GM18498 (cell line): ENCODE measurements around the gene TDRD1.

Experiments
- ATAC-seq: cut with Tn5 transposase; IDR thresholded peaks from one replicate; pipeline ENCODE4 v1.9.1; 2021; ENCODE audit warnings: mild to moderate bottlenecking, moderate library complexity; ENCODE audit not compliant: unreplicated experiment

The TDRD1 gene

DNA sequence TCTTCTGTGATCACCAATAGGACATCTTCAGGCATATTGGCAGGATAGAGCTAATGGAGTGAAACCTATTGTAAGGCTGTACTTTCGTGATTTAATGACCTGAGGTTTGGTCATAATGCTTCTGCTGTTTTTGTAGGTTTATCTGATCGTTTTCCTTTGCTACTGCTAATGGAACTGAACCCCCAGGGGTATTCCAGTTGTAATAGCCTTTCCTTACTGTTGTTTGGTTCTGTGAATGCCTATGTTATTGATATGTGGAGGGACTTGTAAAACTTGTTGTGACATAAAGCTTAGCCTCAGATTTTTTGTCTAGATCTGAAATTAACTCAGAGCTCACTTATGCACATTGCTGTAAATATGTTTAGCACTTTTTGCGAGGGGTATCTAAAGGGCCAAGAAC lies 49.0 kb downstream of the TDRD1 start:
- ATAC-seq = no peak

DNA sequence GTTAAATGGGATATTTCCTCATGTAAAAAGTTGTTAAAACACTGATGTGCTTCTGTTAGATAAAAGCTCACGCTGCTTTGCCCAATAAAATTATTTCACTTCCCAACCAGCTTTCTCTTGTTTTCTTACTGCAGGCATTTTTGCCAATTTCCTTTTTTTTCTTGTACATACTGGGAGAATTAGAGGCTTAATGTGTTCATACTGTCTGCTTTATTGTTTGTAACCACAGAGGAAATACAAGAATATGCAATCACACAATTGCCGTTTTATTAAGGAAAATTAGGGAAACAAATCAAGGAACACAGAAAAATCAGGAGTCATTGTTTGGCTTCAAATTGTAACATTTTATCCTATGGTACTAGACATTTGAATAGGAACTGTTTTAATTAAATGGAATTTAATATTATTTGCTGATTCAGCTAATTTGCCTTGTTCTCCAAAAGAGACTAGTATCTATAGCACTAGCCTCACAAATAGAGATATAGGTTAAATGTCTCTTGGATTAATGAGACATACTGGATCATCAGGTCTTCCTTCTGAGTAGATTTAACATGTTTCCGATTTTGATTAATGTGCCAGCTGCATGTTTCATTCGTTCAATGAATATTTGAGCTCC lies 53.5 kb downstream of the TDRD1 start:
- ATAC-seq = no peak

DNA sequence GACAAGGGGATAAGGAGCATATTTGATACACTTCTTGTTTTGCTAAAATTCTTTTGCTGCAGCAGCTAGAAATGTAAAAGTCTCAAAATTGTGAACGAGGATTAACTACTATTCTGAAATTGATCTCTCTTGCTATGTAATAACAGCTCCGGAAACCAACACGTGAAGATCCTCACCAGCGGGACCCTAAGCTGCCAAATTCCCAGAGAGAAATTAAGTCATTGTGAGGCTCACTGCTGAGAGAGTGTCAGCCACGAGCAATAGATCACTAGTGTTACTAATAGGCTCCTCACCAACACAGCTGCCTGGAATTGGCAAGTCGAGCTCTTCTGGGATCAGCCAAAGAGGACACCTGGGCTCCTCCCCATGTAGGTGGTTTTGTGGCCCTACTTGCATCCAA lies 54.3 kb downstream of the TDRD1 start:
- ATAC-seq = no peak

DNA sequence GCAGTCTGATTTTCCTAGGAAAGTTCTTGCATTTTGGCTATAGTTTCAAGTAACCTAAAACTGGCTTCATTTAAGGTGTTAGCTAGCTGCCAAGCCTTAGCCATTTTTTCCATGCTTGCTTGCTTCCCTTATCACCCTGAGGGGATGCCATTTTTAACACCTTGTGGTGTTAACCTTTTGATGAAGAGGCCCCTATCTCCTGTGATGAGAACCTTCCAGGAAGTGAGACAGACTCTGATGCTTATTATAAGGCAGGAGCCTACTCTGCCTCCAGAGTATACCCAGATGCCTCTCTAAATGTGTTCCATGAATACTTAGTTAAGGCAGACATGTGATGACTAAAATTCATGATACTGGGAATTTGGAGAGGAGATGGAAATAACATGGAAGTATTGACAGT lies 55.0 kb downstream of the TDRD1 start:
- no peak for ATAC-seq

DNA sequence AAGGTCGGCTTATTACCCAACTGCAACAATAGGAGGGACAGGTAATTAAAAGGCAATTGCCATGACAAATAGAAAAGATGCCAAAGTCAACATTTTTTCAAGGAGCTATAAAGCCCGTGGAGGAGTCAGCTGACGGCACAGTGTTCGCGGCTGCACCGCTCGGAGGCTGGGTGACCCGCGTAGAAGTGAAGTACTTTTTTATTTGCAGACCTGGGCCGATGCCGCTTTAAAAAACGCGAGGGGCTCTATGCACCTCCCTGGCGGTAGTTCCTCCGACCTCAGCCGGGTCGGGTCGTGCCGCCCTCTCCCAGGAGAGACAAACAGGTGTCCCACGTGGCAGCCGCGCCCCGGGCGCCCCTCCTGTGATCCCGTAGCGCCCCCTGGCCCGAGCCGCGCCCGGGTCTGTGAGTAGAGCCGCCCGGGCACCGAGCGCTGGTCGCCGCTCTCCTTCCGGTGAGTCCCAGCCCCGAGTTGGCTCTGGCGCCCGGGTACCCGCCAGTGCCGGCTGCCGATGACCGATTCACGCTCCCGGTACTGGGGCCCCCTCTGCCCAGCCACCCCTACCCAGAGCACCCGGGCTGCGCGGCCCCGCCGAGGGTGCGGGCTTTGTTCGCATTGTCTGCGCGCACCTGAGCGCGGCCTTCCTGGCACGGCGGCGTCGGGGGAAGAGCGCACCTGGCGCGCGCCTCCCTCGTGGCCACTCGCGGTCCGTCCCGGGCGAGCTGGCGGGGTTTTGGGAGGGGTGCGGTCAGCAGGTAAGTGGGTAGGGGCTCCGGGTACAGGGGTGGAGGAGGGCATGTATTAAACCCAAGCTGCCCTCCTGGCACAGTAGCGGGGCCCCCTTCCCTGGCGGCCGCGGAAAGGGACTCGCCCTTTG lies 60.2 kb downstream of the TDRD1 start, which contains the start of gene VWA2:
Gene VWA2 (plus strand): TSS at position 138 of the 877 bp plus-strand sequence. CDS start 9,460 bp downstream, outside the sequence.
- peak; percentile 53 for ATAC-seq

DNA sequence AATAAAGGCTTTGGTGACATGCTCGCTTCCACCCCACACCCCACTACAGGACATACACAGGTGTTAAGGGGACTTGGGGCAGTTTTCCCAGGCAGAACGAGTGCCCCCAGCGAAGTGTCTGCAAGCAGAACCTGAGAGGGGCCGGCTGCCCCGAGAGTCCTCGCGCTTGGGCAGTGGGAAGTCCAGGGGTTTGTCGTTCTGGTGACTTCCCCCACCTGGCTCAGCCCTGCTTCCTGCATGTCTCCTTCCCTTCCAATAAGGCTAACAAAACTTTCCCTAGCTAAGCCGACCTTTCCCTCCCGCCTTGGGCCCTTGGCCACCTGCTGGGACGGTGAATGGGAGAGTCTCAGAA lies 60.8 kb downstream of the TDRD1 start:
- no peak for ATAC-seq

DNA sequence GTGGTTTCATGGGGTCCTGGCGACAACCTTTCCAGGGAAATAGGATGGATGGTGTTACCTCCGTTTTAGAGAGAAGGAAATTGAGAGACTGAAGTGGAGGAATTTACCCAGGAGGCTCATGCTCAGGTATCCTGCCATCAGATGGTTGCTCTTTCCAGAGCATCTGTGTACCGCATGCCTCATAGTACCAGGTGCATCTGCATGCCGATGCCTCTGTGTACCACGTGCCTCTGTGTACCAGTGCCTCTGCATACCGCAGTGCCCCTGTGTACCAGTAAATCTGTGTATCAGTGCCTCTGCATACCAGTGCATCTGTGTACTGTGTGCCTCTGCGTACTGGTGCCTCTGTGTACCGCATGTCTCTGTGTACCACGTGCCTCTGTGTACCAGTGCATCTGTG lies 63.1 kb downstream of the TDRD1 start:
- ATAC-seq = no peak

DNA sequence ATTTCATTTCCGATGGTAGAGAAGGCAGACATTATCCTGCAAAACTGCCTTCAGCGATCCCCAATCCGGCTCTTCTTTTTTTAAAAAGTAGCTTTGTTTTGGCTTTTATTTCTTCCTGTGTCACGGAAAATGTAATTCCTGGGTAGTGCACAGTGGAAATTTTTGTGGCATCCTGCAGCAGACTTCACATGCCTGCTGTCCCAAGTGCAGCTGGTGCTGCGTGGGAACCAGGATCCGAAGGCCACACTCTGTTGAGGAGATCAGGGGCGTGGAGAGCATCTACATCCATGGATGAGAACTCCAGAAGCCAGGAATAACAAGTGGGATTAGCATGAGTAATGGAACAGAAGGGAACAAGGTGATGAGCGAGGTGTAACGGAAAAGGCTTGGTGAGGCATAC lies 64.5 kb downstream of the TDRD1 start:
- no peak for ATAC-seq

DNA sequence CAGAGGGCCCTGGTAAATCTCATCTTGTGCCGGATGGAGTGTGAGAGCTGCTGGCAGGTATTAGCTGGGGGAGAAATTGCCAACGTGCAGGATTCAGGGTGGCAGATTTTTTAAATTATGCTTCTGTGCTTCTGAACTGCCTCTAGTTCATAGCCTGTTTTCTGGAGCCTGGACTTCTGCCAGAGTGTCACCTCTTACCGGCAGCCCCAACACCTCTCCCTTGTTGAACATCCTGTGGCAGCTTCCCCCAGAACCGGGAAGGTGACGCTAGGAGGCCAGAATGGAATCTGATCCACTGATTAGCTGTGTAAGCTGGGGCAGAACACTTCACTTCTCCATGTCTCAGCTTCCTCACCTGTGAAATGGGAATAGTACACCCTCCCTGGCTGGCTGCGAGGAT lies 65.0 kb downstream of the TDRD1 start:
- no peak for ATAC-seq

DNA sequence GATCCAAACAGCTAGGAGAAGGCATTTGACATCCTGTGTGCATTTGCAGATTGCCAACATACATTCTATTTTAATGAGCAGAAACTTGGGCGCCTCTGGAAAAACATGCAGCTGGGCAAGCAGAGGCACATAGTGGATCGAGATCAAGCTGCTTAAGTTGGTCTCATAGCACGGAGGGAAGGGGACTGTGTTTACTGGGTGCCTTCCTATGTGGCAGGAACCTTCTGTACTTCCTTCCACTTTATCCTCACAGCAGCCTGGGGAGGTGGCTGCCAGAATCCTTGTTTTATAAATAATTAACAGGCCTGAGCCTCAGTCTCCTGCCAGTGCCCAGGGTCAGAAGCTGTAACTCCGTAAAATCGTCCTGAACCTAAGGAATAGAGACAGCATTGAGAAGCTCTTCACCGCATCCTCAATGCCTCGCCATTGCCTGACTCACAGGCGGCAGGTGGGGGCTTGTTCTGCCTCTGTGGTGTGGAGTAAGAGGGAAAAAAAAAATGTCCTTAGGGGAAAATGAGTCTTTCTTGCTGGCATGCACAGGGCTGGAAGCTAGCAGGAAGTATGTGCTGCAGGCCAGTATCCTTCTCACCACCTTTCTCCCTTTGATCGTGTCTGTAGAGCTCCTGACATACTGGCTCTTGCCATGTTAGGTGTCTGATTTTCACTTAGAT lies 66.1 kb downstream of the TDRD1 start:
- ATAC-seq = no peak

DNA sequence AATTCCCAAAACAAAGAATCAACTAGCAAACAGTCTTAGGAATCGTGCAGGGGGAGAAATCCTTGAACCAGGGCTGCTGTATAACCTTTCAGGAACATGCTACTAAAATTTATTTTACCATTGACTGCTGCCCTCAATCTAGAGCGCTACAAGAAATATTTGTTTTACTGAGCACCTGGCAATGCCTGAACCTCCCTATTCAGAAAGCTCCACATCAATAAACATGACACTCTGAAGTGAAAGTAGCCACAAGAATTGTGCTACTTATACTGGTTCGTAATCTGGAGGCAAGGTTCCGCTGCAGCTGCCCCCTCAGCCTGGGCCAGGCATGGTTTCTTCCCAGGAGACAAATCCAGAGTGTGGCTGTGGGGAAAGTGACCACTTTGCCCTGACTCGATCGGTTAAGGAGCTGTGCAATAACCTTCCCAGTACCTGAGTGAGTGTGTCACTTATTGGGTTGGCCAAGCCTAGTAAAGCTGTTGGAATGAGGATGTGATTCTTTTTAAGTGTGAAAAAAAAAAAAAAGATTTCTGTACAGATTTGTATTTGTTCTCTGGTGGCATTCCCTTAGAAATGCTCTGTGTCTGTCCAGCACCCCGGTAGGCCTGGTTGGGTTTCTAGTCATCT lies 67.6 kb downstream of the TDRD1 start:
- no peak for ATAC-seq

DNA sequence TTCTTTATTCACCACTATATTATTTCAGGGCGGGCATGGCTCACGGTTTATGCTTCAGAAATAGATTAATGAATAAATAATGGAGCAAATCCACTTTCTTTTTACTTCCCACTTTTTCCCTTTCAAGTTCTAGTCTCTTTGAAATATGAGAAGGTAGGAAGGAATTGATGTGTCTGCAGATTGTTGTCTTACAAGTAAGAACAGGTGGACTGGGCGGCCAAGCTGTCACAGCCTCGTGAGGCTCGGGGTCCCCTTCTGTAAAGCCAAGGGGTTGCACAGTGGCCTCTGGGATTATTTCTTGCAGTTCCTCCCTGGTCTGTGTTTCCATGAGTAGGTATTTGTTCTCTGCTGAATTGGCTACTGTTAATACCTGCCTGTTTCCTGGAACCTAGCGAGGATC lies 71.1 kb downstream of the TDRD1 start:
- ATAC-seq = no peak

DNA sequence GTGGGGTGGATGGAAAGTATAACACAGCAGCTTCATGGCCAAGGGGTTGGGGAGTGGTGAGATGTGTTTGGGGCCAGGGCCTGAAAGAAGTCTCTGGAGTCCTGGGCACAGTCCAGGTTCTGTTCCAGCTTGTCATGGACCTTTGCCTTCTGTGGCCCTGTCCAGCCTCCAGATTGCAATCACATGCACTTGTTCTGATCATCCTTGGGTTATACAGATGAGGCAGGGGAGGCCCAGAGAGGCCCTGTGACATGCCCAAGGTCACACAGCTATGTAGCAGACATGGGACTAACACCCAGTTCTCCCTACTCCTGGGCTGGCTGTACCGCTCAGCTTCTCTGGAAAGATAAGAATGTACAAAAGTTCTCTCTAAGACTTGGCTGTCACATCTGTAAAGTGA lies 71.6 kb downstream of the TDRD1 start:
- ATAC-seq = no peak

DNA sequence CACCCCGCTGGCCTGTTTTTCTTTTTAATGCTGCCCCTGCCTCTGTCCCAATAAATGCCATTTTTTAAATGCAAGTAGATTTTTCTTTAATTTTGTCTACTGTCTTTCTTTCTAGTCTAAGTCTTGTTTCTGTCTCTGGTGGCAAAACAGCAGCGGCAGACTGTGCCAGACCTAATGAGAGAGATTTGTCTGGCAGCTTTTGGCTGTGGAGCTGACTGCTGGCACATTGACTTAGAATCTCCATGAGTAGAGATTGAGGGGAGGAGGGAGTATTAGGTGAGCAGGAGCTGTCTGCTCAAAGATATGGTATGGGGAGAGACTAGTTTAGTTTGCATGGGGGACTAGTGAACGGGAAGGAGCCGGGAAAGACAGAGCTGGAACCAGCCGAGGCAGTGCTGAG lies 72.9 kb downstream of the TDRD1 start:
- ATAC-seq = no peak

DNA sequence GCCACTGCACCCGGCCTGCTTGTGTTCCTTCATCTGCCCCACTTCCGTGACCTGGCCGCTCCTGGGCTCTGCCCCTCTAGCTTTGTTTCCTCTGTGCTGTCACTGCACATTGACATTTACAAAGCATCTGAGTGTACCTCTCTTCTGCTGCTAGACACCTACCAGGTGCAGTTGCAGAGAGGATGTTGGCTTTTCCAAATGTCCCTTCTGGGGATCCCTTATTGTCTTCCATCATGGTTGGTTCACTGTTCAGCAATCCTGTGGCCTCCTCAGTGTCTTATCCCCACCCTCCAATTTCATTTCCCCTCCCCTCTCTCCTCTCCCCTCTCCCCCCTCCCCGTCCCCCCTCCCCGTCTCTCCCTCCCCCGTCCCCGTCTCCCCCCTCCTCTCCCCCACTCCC lies 73.7 kb downstream of the TDRD1 start:
- ATAC-seq = no peak

DNA sequence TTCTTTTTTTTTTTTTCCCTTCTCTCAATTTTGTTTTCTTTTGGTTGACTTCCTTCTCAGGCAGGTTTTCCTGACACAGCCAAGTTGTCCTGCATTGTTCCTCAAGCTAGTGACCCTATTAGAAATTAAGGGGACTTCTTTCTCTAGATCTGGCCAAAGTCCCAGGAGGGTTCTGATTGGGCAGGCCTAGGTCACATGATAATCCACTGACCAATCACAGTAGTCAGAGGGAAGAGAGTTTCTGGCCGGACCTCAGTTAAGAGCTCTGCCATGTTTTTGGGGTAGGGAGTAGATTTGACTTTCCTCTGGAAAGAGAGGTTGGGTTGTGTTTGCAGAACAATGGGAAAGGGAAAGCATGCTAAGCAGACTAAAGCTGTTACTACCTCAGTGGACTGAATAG lies 76.1 kb downstream of the TDRD1 start:
- no peak for ATAC-seq

DNA sequence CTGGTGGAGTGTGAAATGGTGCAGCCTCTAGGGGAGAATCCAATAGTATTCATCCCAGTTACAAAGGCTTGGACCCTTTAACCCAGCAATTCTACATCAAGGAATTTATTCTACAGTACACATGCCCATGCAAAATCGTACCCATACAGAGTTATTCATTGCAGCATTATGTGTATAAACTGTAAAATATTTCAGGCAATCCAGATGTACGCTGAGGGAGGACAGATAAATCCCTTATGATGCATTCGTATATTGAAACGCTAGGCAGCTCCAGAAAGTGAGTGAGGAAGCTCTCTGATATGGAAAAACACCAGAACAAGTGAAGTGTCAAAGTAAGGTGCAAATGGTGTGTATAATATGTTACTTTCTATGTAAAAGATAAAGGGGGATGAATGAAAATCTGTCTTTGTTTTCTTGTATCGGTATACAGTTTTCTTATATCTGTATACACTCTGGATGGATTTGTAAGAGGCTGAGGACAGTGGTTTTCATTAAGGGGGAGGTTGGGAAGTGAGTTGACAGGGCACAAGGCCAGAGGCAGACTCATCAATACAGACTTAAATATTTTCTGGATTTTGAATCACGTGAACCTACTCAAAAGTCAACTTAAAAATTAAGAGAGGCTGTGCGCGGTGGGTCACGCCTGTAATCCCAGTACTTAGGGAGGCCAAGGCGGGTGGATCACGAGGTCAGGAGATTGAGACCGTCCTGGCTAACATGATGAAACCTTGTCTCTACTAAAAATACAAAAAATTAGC lies 77.0 kb downstream of the TDRD1 start:
- ATAC-seq = no peak

DNA sequence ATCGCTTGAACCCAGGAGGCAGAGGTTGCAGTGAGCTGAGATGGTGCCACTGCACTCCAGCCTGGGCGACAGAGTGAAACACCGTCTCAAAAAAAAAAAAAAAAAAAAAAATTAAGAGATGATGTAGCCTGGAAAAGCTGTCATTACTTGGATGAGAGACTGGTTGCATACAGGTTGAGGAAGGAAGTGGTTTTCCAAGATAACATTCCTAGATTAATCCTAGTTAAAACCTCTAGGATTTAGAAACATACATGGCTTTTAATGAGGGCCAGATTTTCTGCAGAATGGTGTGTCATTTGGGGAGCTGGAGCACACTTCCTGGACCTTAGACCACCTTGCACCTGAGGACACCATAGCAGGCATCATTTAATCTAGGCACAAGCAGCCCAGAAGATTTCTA lies 77.7 kb downstream of the TDRD1 start:
- ATAC-seq = no peak

DNA sequence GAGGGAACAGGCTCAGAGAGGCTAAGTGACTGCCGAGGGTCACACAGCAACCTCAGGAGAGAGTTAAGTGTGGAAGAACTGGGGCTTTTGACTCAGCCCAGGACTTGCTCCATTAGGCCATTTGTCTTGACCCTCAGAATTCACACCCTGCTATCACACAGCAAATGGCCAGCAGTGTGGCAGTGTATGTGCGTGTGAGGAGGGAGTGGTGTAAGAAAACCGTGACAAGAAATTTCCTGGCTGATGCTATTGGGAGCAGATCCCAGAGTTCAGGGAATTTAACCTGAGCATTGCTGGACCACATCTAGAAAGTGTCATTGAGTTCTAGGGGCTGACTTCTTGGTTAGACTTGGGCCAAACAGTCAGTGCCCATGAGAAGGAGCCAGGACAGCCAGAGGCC lies 78.3 kb downstream of the TDRD1 start:
- no peak for ATAC-seq

DNA sequence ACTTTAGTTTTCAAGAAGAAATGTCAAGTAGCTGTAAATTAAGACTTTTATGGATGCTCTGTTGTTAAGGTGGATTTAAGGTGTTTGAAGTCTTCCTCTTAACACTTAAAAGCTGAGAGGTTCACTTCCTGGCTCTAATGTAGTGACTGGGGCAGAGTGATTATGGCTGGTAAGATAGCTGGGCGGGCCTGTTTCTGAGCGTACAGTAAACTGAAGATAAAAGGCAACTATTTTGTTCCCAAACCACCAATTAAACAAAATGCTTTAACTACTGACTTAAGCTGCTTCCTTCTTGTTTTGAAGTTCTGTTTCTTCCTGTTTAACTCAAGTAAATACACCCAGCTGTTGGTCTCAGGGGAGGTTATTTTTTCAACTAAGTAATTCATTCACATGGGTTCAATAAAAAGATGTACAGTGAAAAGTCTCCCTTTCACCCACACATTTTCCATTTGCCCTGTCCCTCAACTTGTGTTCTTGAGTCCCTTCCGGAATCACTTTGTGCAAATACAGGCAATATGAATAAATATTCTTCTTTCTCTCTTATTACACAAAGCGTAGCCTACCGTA lies 79.2 kb downstream of the TDRD1 start:
- no peak for ATAC-seq

DNA sequence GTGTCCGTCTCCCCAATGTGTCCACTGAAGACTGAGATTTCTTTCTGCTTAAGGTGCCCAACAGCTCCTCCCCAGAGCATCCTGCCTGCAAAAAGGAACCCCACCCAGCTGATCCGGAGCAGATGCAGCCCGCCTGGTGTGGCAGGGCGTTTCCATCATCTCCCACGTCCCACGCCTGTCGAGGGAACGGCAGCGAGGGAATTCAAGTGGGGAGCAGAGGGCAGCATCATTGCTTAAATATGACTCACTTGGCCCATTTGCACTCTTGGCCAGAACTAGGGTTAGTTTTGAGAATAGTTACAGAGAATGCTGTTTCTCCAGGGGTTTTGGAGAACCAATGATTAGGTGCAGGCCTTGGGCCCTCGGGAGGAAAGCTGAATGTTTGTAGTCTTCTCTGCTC lies 80.7 kb downstream of the TDRD1 start:
- ATAC-seq = no peak
